ENCODE data around the gene RNF215. TPM values are rescaled to one million over a fixed set of nuclear protein-coding genes. Genes with fewer than 3 reads are reported as not detected.
"Not testable (repeated sequence)": the region's sequence is repeated elsewhere in the genome, so short reads cannot be mapped to it uniquely, and the experiment has no call there.

The RNF215 gene
- total RNA-seq, 1 experiment from 2014 or later = 48.8 TPM

GRCh38 chr22:30338802-30339201, 48.4 kb downstream of the RNF215 start:
- DNase-seq = no peak
- CTCF ChIA-PET = no interaction called here
- intact Hi-C loops (cut with micrococcal nuclease; ENCODE audit: unreplicated experiment) = no loop called here
- BruUV-seq (replicated peaks) = no TSS peak
- Mint-ChIP-seq H3K36me3 (ENCODE audit: insufficient read depth, unreplicated experiment) (peaks cover 63% of the 10 kb centered on the region), H3K9me3 (ENCODE audit: low read depth, unreplicated experiment) (no peaks in the 10 kb centered on the region), H3K27me3 (ENCODE audit: unreplicated experiment) (no peaks in the 10 kb centered on the region), H3K4me1 (ENCODE audit: low read depth, unreplicated experiment) (no peaks in the 10 kb centered on the region), H3K27ac (ENCODE audit: unreplicated experiment) (no peak overlapping the region), H3K4me3 (ENCODE audit: low read depth, unreplicated experiment) (no peak overlapping the region)
- no peak for TF ChIP-seq CTCF (IDR thresholded peaks at IDR 0.05; ENCODE audit: unreplicated experiment)

GRCh38 chr22:30338341-30338740, 48.9 kb downstream of the RNF215 start:
- H3K4me1 Mint-ChIP-seq (ENCODE audit: low read depth, unreplicated experiment); H3K9me3 Mint-ChIP-seq (ENCODE audit: low read depth, unreplicated experiment); intact Hi-C loops (cut with micrococcal nuclease; ENCODE audit: unreplicated experiment); BruUV-seq (replicated peaks); H3K27ac Mint-ChIP-seq (ENCODE audit: unreplicated experiment); H3K4me3 Mint-ChIP-seq (ENCODE audit: low read depth, unreplicated experiment); DNase-seq; H3K27me3 Mint-ChIP-seq (ENCODE audit: unreplicated experiment): not testable (repeated sequence)
- CTCF ChIA-PET = interaction anchor here (0.5 kb wide), 1 partner anchor 23 kb away, joined by 6 read pairs; no protein-coding TSS in a partner anchor
- peaks cover 59% of the 10 kb centered on the region for H3K36me3 Mint-ChIP-seq (ENCODE audit: insufficient read depth, unreplicated experiment)

GRCh38 chr22:30337461-30337778, 49.8 kb downstream of the RNF215 start:
- H3K27me3 Mint-ChIP-seq (ENCODE audit: unreplicated experiment) = no peaks in the 10 kb centered on the region
- no TSS peak for BruUV-seq (replicated peaks)
- no peak for TF ChIP-seq CTCF (IDR thresholded peaks at IDR 0.05; ENCODE audit: unreplicated experiment)
- peaks cover 54% of the 10 kb centered on the region for H3K36me3 Mint-ChIP-seq (ENCODE audit: insufficient read depth, unreplicated experiment)
- intact Hi-C loops (cut with micrococcal nuclease; ENCODE audit: unreplicated experiment) = no loop called here
- H3K4me3 Mint-ChIP-seq (ENCODE audit: low read depth, unreplicated experiment) = no peak overlapping the region
- H3K27ac Mint-ChIP-seq (ENCODE audit: unreplicated experiment) = no peak overlapping the region
- DNase-seq = no peak
- CTCF ChIA-PET = no interaction called here
- no peaks in the 10 kb centered on the region for H3K4me1 Mint-ChIP-seq (ENCODE audit: low read depth, unreplicated experiment)
- H3K9me3 Mint-ChIP-seq (ENCODE audit: low read depth, unreplicated experiment) = no peaks in the 10 kb centered on the region

- Mint-ChIP-seq H3K27ac (ENCODE audit: unreplicated experiment) (no peak overlapping the region), H3K4me3 (ENCODE audit: low read depth, unreplicated experiment) (no peak overlapping the region), H3K27me3 (ENCODE audit: unreplicated experiment) (no peaks in the 10 kb centered on the region), H3K9me3 (ENCODE audit: low read depth, unreplicated experiment) (no peaks in the 10 kb centered on the region), H3K4me1 (ENCODE audit: low read depth, unreplicated experiment) (no peaks in the 10 kb centered on the region), H3K36me3 (ENCODE audit: insufficient read depth, unreplicated experiment) (peaks cover 54% of the 10 kb centered on the region)
- no TSS peak for BruUV-seq (replicated peaks)
- DNase-seq = no peak
- CTCF ChIA-PET = no interaction called here
- intact Hi-C loops (cut with micrococcal nuclease; ENCODE audit: unreplicated experiment) = no loop called here
- TF ChIP-seq CTCF (IDR thresholded peaks at IDR 0.05; ENCODE audit: unreplicated experiment) = no peak
Measured at GRCh38 chr22:30336752-30337460, 50.3 kb downstream of the RNF215 start.

GRCh38 chr22:30335236-30335635, 52.0 kb downstream of the RNF215 start:
- BruUV-seq (replicated peaks) = no TSS peak
- Mint-ChIP-seq H3K36me3 (ENCODE audit: insufficient read depth, unreplicated experiment) (peaks cover 56% of the 10 kb centered on the region), H3K27ac (ENCODE audit: unreplicated experiment) (no peak overlapping the region), H3K4me1 (ENCODE audit: low read depth, unreplicated experiment) (no peaks in the 10 kb centered on the region), H3K4me3 (ENCODE audit: low read depth, unreplicated experiment) (no peak overlapping the region), H3K27me3 (ENCODE audit: unreplicated experiment) (no peaks in the 10 kb centered on the region), H3K9me3 (ENCODE audit: low read depth, unreplicated experiment) (no peaks in the 10 kb centered on the region)
- no peak for TF ChIP-seq CTCF (IDR thresholded peaks at IDR 0.05; ENCODE audit: unreplicated experiment)
- intact Hi-C loops (cut with micrococcal nuclease; ENCODE audit: unreplicated experiment) = no loop called here
- CTCF ChIA-PET = interaction anchor here (1.0 kb wide), 1 partner anchor 9 kb away, joined by 3 read pairs; the partner anchor contains the start of gene TBC1D10A
- DNase-seq = no peak

Data from Calu3 (cell line).